Ammon's horn (tissue), 1 donor: ENCODE data around the gene CCDC33.
A peak's percentile ranks its signal among the peaks of the same experiment; 100 is the strongest.

Experiments
- DNase-seq: peaks from one replicate; pipeline ENCODE4 v3.0.0-alpha.2; 2016; ENCODE audit warnings: low spot score

CCDC33 gene

GRCh38 chr15:74381481-74381880, 145.4 kb downstream of the CCDC33 start:
- no peak for DNase-seq

GRCh38 chr15:74382004-74382816, 146.1 kb downstream of the CCDC33 start:
- DNase-seq: peak; percentile 92

GRCh38 chr15:74383286-74383685, 147.2 kb downstream of the CCDC33 start:
- no peak for DNase-seq

- DNase-seq: no peak
Measured at GRCh38 chr15:74383695-74384565, 147.8 kb downstream of the CCDC33 start.

GRCh38 chr15:74384566-74384880, 148.4 kb downstream of the CCDC33 start:
- DNase-seq: no peak

GRCh38 chr15:74384881-74385643, 148.9 kb downstream of the CCDC33 start:
- DNase-seq: no peak

GRCh38 chr15:74385733-74386132, 149.6 kb downstream of the CCDC33 start:
- no peak for DNase-seq
